LNCaP clone FGC (cell line): ENCODE measurements around the gene KIF19.
"Not testable (repeated sequence)": the region's sequence is repeated elsewhere in the genome, so short reads cannot be mapped to it uniquely, and the experiment has no call there.

Experiments
- DNase-seq: peaks from one replicate; pipeline ENCODE4 v3.0.0-alpha.2; 2011; ENCODE audit warnings: low read depth
- H3K4me3 ChIP-seq: 2 replicates; pipeline ENCODE4 v1.5.1; 2011; ENCODE audit warnings: mild to moderate bottlenecking, low read depth, low read length, control low read depth
- CTCF ChIP-seq: IDR thresholded peaks from 2 replicates; pipeline ENCODE4 v1.5.1; 2012; ENCODE audit warnings: mild to moderate bottlenecking; ENCODE audit not compliant: control insufficient read depth, insufficient read depth; ENCODE audit errors: extremely low read depth

The KIF19 gene

GRCh38 chr17:74325743-74326379 lies at the start of gene KIF19:
TSS of gene KIF19 (plus strand) at chr17:74326226. CDS start at chr17:74326350, 124 bp downstream.
- no peak within 1 kb of the TSS for H3K4me3 ChIP-seq
- DNase-seq = no peak

GRCh38 chr17:74276541-74277009 lies 49.5 kb upstream of the KIF19 start:
- no peak for DNase-seq
- no peak for TF ChIP-seq CTCF
- H3K4me3 ChIP-seq = no peak overlapping the region

More at GRCh38 chr17:74325743-74326379, at the start of gene KIF19:
- no peak for TF ChIP-seq CTCF

- H3K4me3 ChIP-seq = no peak overlapping the region
- TF ChIP-seq CTCF = no peak
Measured at GRCh38 chr17:74277935-74278334, 48.1 kb upstream of the KIF19 start.

GRCh38 chr17:74279617-74280016 lies 46.4 kb upstream of the KIF19 start:
- not testable (repeated sequence) for H3K4me3 ChIP-seq, DNase-seq

More at GRCh38 chr17:74277935-74278334, 48.1 kb upstream of the KIF19 start:
- DNase-seq = no peak

GRCh38 chr17:74280093-74280513 lies 45.9 kb upstream of the KIF19 start:
- H3K4me3 ChIP-seq = no peak overlapping the region
- no peak for DNase-seq
- TF ChIP-seq CTCF = no peak

GRCh38 chr17:74281799-74282198 lies 44.2 kb upstream of the KIF19 start:
- no peak for TF ChIP-seq CTCF
- DNase-seq = no peak
- no peak overlapping the region for H3K4me3 ChIP-seq

- not testable (repeated sequence) for H3K4me3 ChIP-seq, DNase-seq
Measured at GRCh38 chr17:74282274-74282586, 43.8 kb upstream of the KIF19 start.

- no peak for TF ChIP-seq CTCF
- no peak for DNase-seq
- H3K4me3 ChIP-seq = no peak overlapping the region
Measured at GRCh38 chr17:74282587-74283370, 43.2 kb upstream of the KIF19 start.
